ENCODE data around the gene TRAPPC12. TPM values are rescaled to one million over a fixed set of nuclear protein-coding genes. Genes with fewer than 3 reads are reported as not detected.

The TRAPPC12 gene
- total RNA-seq, 1 donor from 2014 or later, result 91.7 TPM

GRCh38 chr2:3462493-3463104, 83.1 kb downstream of the TRAPPC12 start:
- Mint-ChIP-seq H3K27me3 (no peaks in the 10 kb centered on the region), H3K36me3 (ENCODE audit: low read depth) (peaks cover 19% of the 10 kb centered on the region), H3K9me3 (no peaks in the 10 kb centered on the region), H3K27ac (no peak overlapping the region), H3K4me1 (peaks cover 4% of the 10 kb centered on the region), H3K4me3 (no peak overlapping the region)
- intact Hi-C loops (cut with micrococcal nuclease), result loop anchor here (5.0 kb wide), 2 partner anchors 35 to 190 kb away; no protein-coding TSS in a partner anchor
- DNase-seq, result no peak

DNA sequence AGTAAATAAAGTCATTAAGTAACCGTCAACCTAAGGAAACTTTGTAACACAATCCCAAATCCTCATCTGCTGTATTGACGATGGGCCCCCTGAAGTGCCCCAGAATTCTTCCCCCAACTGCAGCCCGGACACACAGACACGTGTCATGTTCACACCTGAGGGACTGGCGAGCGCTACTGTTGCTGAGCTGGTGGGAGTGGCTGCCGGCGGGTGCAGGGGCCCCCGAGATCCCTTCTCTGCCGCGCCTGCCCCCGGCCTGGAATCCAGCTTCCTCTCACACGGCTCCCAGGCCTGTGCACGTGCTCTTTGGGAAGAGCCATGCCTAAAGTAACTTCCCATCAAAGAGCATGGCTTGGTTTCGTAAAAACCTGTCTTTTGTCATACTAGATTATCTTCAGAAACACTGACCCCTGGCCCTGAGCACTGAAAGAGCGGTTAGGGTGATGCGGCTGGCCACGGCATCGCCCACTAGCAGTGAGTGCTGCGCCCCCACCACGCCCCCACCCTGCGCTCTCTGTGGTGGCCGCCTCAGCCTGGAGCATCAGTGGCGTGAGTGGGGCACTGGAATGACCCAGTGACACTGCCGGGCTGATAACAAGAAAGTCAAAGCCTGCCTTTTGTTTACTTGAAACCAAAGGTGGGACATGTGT, 83.8 kb downstream of the TRAPPC12 start:
- H3K9me3 Mint-ChIP-seq, result no peaks in the 10 kb centered on the region
- H3K4me1 Mint-ChIP-seq, result peaks cover 4% of the 10 kb centered on the region
- DNase-seq, result no peak
- H3K36me3 Mint-ChIP-seq (ENCODE audit: low read depth), result peaks cover 23% of the 10 kb centered on the region
- H3K27me3 Mint-ChIP-seq, result no peaks in the 10 kb centered on the region
- no peak overlapping the region for H3K27ac Mint-ChIP-seq
- no peak overlapping the region for H3K4me3 Mint-ChIP-seq
- intact Hi-C loops (cut with micrococcal nuclease), result loop anchor here (5.0 kb wide), 2 partner anchors 36 to 189 kb away; no protein-coding TSS in a partner anchor

DNA sequence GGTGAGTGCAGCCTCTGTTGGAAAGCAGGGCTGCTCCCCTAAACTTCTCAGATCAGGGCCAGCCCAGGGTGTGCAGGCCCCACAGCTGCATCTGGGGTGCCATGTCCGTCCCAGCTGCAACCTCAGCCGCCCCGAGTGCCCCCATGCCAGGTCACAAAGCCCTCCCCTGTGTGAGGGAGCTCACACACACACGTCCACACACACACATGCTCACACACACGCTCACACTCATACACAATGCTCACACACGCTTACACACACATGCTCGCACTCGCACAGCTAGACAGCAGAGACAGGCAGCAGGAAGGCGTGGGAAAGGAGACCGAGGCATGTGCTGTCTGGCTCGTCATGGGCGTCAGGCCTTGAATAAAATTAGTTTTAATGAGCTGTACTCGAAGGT, 84.5 kb downstream of the TRAPPC12 start:
- Mint-ChIP-seq H3K9me3 (no peaks in the 10 kb centered on the region), H3K4me3 (no peak overlapping the region), H3K27me3 (no peaks in the 10 kb centered on the region), H3K27ac (no peak overlapping the region), H3K4me1 (peaks cover 4% of the 10 kb centered on the region), H3K36me3 (ENCODE audit: low read depth) (peaks cover 23% of the 10 kb centered on the region)
- intact Hi-C loops (cut with micrococcal nuclease), result loop anchor here (5.0 kb wide), 2 partner anchors 37 to 188 kb away; no protein-coding TSS in a partner anchor
- no peak for DNase-seq

- no peak for DNase-seq
- H3K4me1 Mint-ChIP-seq, result peaks cover 4% of the 10 kb centered on the region
- peaks cover 23% of the 10 kb centered on the region for H3K36me3 Mint-ChIP-seq (ENCODE audit: low read depth)
- no peak overlapping the region for H3K27ac Mint-ChIP-seq
- H3K27me3 Mint-ChIP-seq, result no peaks in the 10 kb centered on the region
- intact Hi-C loops (cut with micrococcal nuclease), result loop anchor here (5.0 kb wide), 2 partner anchors 37 to 188 kb away; no protein-coding TSS in a partner anchor
- H3K4me3 Mint-ChIP-seq, result no peak overlapping the region
- no peaks in the 10 kb centered on the region for H3K9me3 Mint-ChIP-seq
Observed at GRCh38 chr2:3464401-3465005, 85.0 kb downstream of the TRAPPC12 start.

GRCh38 chr2:3465328-3465727, 85.8 kb downstream of the TRAPPC12 start:
- no peaks in the 10 kb centered on the region for H3K9me3 Mint-ChIP-seq
- H3K27ac Mint-ChIP-seq, result no peak overlapping the region
- intact Hi-C loops (cut with micrococcal nuclease), result no loop called here
- no peak for DNase-seq
- no peaks in the 10 kb centered on the region for H3K27me3 Mint-ChIP-seq
- H3K4me3 Mint-ChIP-seq, result no peak overlapping the region
- H3K4me1 Mint-ChIP-seq, result peaks cover 4% of the 10 kb centered on the region
- H3K36me3 Mint-ChIP-seq (ENCODE audit: low read depth), result peaks cover 28% of the 10 kb centered on the region

DNA sequence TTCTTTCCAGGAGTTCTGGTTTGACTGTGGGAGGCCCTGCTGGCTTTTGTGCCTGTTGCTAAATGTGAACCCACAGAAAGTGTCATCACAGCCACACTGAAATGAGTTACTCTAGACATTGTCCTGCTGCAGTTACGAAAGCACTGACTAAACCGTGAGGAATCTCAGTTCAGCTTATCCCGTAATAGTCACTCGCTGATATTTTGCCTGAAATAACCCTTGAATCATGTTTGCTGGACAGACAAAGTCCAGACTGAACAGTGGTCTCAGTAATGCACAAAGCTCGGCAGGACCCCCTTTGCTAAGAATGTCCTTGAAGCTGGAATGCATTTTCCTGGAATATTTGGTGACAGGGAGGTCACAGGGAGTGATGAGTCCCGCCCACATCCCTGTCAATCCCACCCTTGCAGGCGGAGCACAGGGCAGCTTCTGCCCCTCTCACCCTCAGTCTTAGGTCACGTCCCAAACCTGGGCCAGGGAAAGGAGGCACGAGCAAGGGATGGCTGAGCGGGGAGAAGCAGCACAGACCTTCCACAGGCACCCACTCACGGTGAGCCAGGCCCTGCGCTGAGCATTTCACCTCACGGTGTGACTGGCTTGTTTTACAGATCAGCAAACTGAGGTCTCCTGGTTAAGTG, 86.5 kb downstream of the TRAPPC12 start:
- no peak overlapping the region for H3K27ac Mint-ChIP-seq
- intact Hi-C loops (cut with micrococcal nuclease), result no loop called here

GRCh38 chr2:3466482-3466863, 87.0 kb downstream of the TRAPPC12 start:
- H3K36me3 Mint-ChIP-seq (ENCODE audit: low read depth), result peaks cover 34% of the 10 kb centered on the region
- no peaks in the 10 kb centered on the region for H3K27me3 Mint-ChIP-seq
- intact Hi-C loops (cut with micrococcal nuclease), result no loop called here
- peaks cover 3% of the 10 kb centered on the region for H3K4me1 Mint-ChIP-seq
- DNase-seq, result no peak
- no peak overlapping the region for H3K4me3 Mint-ChIP-seq
- H3K9me3 Mint-ChIP-seq, result no peaks in the 10 kb centered on the region
- H3K27ac Mint-ChIP-seq, result no peak overlapping the region

More for the DNA sequence above, 86.5 kb downstream of the TRAPPC12 start:
- DNase-seq, result no peak
- H3K4me1 Mint-ChIP-seq, result peaks cover 4% of the 10 kb centered on the region
- H3K4me3 Mint-ChIP-seq, result no peak overlapping the region
- peaks cover 34% of the 10 kb centered on the region for H3K36me3 Mint-ChIP-seq (ENCODE audit: low read depth)
- no peaks in the 10 kb centered on the region for H3K9me3 Mint-ChIP-seq
- H3K27me3 Mint-ChIP-seq, result no peaks in the 10 kb centered on the region

GRCh38 chr2:3466966-3467365, 87.5 kb downstream of the TRAPPC12 start:
- Mint-ChIP-seq H3K27me3 (no peaks in the 10 kb centered on the region), H3K9me3 (no peaks in the 10 kb centered on the region), H3K27ac (no peak overlapping the region), H3K36me3 (ENCODE audit: low read depth) (peaks cover 34% of the 10 kb centered on the region), H3K4me1 (peaks cover 2% of the 10 kb centered on the region), H3K4me3 (no peak overlapping the region)
- no peak for DNase-seq
- intact Hi-C loops (cut with micrococcal nuclease), result no loop called here

- peaks cover 36% of the 10 kb centered on the region for H3K36me3 Mint-ChIP-seq (ENCODE audit: low read depth)
- no peaks in the 10 kb centered on the region for H3K4me1 Mint-ChIP-seq
- intact Hi-C loops (cut with micrococcal nuclease), result no loop called here
- H3K4me3 Mint-ChIP-seq, result no peak overlapping the region
- no peak overlapping the region for H3K27ac Mint-ChIP-seq
- no peak for DNase-seq
- no peaks in the 10 kb centered on the region for H3K27me3 Mint-ChIP-seq
- no peaks in the 10 kb centered on the region for H3K9me3 Mint-ChIP-seq
Observed at GRCh38 chr2:3467654-3468053, 88.2 kb downstream of the TRAPPC12 start.

DNA sequence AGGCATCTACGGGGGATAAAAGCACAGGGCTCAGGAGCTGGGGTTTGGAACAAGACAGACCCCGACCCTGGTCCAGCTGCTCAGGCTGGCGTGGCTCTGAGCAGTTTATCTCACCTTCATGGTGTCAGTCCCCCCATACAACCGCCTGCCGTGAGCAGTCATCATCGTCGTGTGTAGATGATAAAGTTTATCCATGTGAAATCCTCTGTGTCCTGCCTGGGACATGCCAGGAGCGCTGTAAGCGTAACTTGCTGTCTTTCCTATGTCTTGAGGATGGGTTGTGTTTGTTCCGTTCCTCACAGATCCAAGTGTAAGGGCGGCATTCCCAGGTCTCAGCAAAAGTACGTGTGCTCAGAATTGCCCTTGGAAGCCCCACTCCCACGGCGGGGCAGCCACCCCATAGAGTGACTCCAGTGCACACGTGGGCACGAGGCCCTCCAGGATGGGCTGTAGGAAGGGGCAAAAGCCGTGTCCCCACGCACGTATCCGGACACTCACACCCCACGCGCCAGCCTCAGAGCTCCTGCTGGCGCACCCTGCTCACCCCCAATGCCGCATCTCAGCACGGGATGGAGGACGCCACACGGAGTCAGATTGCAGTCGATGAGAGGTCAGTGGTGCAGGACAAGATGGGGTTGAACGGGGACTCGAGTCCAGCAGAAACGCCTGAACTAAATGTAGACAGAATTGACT, 88.9 kb downstream of the TRAPPC12 start:
- Mint-ChIP-seq H3K36me3 (ENCODE audit: low read depth) (peaks cover 34% of the 10 kb centered on the region), H3K4me1 (no peaks in the 10 kb centered on the region), H3K9me3 (no peaks in the 10 kb centered on the region), H3K27ac (no peak overlapping the region), H3K27me3 (no peaks in the 10 kb centered on the region), H3K4me3 (no peak overlapping the region)
- DNase-seq, result no peak
- intact Hi-C loops (cut with micrococcal nuclease), result no loop called here

DNA sequence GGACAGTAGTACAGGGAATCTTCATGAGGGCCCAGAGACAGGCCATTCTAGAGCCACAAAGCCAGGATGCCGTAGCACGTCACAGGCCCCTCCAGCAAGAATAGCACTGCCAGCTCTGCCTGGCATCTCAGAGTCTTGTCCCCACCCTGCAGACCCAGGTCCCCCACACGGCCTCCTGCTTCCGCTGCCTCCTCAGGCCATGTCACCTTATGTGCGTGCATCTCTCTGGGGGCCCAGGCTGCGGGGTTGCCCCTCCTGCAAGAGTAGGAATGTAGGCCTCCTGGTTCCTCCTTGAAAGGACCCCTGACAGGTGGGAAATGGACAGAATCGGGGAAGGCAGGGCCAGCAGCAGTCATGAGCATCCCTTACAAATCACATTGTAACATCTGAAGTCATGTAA, 90.0 kb downstream of the TRAPPC12 start:
- H3K36me3 Mint-ChIP-seq (ENCODE audit: low read depth), result peaks cover 30% of the 10 kb centered on the region
- intact Hi-C loops (cut with micrococcal nuclease), result no loop called here
- H3K27ac Mint-ChIP-seq, result no peak overlapping the region

DNA sequence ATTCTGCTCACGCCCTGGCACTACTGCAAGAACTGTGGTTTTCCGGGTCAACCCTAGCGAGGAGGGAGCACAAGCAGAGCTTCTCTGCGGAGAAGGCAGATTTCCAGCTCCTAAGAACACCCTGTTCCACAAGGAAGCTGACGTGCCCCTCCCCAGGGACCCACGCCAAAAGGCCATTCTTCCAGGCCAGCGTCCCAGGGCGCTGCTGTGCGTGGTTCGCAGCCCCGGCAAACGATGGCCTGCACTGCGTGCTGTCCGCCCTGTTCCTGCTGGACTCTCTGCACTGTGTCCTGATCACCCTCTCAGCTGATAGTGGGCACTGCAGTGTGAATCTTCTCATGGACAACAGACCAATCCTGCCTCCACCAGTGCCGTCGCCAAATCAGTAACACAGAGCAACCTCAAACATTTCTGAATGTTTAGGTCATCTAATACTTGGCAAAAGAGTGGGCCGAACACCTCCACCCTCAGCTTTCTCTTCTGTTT, 90.7 kb downstream of the TRAPPC12 start:
- Mint-ChIP-seq H3K27me3 (no peaks in the 10 kb centered on the region), H3K27ac (no peak overlapping the region), H3K36me3 (ENCODE audit: low read depth) (peaks cover 30% of the 10 kb centered on the region), H3K4me3 (no peak overlapping the region), H3K9me3 (no peaks in the 10 kb centered on the region), H3K4me1 (no peaks in the 10 kb centered on the region)
- no peak for DNase-seq
- intact Hi-C loops (cut with micrococcal nuclease), result no loop called here

More for the DNA sequence above, 90.0 kb downstream of the TRAPPC12 start:
- no peaks in the 10 kb centered on the region for H3K27me3 Mint-ChIP-seq
- DNase-seq, result no peak
- no peak overlapping the region for H3K4me3 Mint-ChIP-seq
- no peaks in the 10 kb centered on the region for H3K9me3 Mint-ChIP-seq
- no peaks in the 10 kb centered on the region for H3K4me1 Mint-ChIP-seq

DNA sequence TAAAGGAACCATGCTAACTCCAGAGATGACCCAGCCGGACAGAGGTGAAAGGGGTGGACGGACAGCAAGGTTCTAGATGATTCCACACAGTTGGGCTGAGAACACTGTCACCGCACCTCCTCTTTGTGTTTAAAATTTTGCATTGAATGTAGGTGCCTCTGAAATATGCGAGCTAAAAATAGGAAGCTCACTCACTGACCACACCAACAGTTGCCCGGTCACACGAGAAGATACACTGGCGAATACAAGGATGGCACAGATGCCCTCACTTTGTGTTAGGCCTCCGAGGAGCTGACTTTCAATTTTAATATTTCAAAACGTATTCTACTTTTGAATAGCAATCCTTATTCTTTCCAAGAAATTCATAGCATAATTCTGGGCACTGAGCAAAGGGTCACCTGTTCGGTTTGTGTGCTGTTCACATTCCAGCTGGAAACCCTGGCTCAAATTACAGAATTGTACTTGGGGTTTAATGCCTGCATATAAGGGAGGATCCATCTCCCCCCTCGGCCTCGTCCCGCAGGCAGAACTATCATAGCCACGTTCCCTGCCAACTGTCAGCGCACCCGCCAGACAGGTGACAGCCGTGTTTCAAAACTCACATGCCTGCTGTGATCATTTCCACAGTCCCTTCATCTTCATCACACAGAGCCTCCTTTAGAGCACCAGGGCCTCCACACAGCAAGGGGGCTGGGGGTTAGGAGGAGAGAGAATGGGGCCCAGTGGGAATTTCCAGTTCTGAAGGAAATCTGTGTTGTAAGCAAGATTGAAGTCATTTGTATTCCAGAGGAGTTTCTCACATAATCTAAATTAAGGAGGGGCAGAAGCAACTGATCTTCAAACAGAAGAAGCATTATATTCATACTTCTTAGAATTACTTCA, 91.6 kb downstream of the TRAPPC12 start:
- H3K9me3 Mint-ChIP-seq, result no peaks in the 10 kb centered on the region
- H3K36me3 Mint-ChIP-seq (ENCODE audit: low read depth), result peaks cover 32% of the 10 kb centered on the region

More for the DNA sequence above, 91.6 kb downstream of the TRAPPC12 start:
- no peak overlapping the region for H3K4me3 Mint-ChIP-seq
- no peaks in the 10 kb centered on the region for H3K4me1 Mint-ChIP-seq
- no peaks in the 10 kb centered on the region for H3K27me3 Mint-ChIP-seq
- DNase-seq, result no peak
- intact Hi-C loops (cut with micrococcal nuclease), result no loop called here
- H3K27ac Mint-ChIP-seq, result no peak overlapping the region

Measured in activated CD4-positive, alpha-beta T cell treated with anti-CD3 and anti-CD28 coated beads, Interleukin-2, amount 10 ng/mL, durations not matched to agents 24 days and 14 days (primary cell).